HG03457 (cell line): ENCODE measurements around the gene KLRD1.
"Not testable (repeated sequence)": the region's sequence is repeated elsewhere in the genome, so short reads cannot be mapped to it uniquely, and the experiment has no call there.

Source experiments
- ATAC-seq: cut with Tn5 transposase; IDR thresholded peaks from one replicate; pipeline ENCODE4 v1.9.1; 2021; ENCODE audit warnings: moderate number of reproducible peaks; ENCODE audit not compliant: unreplicated experiment

Gene KLRD1

DNA sequence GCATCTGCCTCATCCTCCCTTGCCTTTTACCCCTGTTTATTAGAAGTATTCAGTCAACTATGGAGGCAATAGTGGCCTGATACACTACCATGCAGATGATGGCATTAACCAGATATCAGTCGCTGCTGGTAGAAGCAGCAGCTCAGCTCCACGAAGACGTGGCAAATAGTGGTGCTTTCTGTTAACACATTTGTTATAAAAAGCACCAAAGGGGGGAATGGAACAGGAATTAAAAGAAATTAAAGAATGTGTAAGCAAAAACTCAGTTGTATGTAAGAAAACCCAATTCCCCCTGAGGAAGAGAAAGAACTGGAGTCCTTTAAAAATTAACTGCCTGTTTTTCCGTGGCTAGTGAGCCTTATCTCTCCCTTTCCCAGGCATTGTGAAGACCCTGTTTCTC lies 60.0 kb downstream of the KLRD1 start:
- not testable (repeated sequence) for ATAC-seq

DNA sequence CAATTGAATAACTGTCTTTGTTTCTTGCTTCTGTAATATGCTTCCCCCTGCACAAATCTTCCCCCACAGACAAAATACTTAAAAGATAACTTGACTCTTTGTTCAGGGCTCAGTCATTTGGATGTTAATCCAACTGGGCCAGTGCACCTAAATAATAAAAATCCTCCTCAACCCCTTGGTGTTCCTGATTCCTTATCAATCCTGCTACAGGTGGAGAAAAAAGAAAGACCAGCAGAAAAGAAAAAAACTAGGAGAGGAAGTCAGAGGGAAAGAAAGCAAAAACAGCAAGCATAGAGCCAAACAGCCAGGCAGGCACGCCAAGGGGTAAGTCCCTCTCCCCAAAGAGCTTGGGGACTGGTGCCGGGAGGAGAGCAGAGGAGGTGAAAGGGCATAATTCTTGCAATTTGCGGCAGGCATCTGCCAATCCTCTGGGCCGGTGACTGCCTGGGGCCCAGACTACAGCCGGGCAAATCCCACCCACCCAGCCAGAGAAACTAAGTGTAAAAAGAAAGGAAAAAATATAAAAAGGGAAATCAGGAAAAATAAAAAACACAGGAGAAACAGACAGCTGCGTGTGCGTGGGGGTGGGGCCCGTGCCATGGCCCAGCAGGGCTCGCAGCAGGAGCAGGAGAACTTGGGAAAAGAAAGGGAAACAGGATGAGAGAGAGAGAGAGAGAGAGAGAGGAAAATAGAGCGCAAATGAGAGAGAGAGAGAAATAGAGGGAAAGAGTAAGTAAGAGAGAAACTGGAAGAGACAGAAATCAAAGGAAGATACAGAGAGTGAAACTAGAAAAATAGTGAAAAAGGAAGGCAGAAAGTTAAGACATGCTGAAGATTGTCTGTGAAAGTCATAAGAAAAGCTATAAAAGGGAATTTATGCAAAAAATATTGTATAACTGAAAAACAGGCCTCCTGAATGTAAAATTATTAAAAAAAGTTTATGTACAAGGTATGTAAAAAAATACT lies 60.8 kb downstream of the KLRD1 start:
- ATAC-seq: no peak

DNA sequence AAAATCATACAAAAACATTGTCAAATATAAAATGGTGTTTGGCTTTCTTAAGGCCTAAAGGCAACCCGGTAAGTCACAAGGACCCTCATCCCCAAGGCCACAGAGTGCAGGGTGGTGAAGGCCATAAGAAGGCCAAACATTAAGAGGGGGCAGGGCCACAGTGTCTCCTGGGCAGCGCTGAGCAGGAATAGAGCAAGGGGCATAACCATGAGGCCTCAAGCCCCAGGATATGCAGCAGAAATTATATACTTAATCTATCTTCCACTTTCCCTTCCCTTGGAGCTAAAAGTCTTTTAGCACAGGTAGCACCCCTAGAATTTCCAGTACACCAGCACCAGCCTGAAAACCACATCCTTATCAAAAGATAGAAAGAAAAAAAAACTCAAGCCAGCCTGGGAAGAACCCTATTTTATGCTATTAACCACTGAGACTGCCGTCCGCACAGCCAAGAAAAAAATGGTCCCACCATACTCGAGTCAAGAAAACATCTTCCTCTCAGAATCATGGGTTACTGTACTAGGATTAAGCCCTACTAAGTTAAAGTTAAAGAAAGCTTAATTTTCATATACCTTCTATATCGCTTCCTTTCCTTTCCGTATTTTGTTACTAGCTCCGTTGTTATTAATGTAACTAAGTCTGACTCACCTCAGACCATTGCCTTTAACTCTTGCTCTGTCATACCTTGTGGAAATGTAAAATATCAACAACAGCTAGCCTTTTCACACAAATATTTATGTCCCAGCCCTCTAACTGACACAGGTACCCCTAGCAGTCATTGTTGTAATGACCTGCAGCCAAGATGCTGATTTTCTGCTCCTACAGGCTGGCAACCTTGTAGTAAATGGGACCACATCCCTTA lies 62.1 kb downstream of the KLRD1 start:
- no peak for ATAC-seq

DNA sequence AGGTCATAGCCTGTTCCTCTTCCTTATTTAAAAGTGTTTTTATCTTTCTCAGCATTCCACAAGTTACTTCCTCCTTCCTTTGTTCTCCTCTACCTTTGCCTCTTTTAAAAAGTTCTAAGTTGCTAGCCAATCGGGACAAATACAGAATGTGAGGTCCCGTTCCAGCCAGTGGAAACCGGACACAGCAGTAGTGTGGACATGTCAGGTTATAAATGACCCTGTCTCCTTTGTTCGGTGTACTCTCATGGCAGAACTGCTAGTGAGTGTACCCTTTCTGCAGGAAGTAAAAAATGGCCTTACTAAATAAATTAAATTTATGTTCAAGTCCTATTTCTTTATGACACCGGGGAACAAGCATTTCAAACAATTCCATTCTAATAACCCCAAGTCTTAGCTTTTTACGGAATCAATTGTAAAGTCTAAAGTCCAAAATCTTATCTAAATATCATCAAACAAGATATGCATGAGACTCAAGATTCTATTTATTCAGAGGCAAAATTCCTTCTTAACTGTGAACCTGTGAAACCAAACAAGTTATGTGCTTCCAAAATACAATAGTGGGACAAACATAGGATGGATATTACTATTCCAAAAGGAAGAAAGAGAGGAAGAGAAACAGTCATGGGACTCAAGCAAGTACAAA lies 64.3 kb downstream of the KLRD1 start:
- ATAC-seq: not testable (repeated sequence)

DNA sequence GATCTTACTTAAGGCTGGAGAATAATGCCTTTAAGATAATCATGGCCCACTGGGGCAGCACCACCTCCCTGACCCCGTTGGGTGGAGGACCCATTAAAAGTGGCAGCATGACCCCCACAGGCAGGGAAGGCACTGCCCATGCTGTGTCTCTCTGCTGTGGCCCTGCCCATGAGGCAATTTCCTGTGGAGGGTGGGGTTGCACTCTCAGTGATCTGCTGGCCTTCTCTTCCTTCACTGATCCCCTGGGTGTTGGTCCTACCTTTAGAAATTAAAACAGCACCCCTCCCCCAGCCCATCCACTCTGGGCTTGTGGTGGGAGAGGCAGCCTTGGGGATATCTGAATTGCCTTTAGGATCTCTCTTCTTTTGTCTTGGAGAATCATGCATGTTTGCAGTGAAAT lies 64.9 kb downstream of the KLRD1 start:
- no peak for ATAC-seq

DNA sequence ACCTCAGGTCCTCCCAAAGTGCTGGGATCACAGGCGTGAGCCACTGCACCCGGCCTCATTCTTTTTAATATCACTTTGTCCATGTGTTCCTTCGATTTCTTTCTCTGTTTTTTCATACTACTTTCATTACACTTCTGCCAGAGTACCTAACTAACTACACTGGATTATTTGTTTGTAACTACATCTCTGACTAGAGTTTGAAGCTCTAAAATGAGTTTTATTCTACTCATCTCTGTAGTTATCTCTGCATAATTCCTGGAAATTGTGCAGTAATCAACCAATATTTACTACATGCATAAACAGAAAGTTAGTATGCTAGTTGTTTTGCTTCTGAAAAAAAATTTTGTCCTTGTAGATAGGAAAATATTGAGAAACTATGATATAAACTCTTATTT lies 67.0 kb downstream of the KLRD1 start:
- no peak for ATAC-seq

DNA sequence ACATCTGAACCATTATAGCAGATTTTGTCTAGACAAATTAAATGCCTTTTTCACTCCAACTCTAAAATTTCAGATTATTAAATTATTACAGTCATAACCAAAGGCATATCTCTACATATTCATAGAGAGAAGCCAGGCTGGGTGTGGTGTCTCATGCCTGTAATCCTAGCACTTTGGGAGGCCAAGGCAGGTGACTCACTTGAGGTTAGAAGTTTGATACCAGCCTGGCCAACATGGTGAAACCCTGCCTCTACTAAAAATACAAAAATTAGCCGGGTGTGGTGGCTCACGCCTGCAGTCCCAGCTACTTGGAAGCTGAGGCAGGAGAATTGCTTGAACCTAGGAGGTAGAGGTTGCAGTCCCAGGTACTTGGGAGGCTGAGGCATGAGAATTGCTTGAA lies 71.1 kb downstream of the KLRD1 start:
- not testable (repeated sequence) for ATAC-seq
